Heart right ventricle (tissue), 16 donors: ENCODE data around the gene RETREG3. TPM values are rescaled to one million over a fixed set of nuclear protein-coding genes. Genes with fewer than 3 reads are reported as not detected.

Experiments used
- ATAC-seq, 8 donors: fragments of 200-7000 bp; cut with Tn5 transposase; one replicate each; pipeline ENCODE4 v1.9.1; 2020; ENCODE audit warnings: mild to moderate bottlenecking in 8 of 8, moderate library complexity in 8 of 8, moderate number of reproducible peaks in 1 of 8
- DNase-seq, 2 donors: peaks; one replicate each; pipeline ENCODE4 v3.0.0-alpha.2; 2020
- H3K27ac ChIP-seq, 10 donors: fragments of 200-600 bp; sonication (generic) in 2 of 10; one replicate each; pipeline versions ENCODE4 v1.5.0 to v1.8.0; 2020 to 2022; ENCODE audit warnings: mild to moderate bottlenecking in 3 of 10
- H3K27me3 ChIP-seq, 7 donors: fragments of 200-600 bp; one replicate each; pipeline ENCODE4 v1.8.0; 2021 to 2022; ENCODE audit warnings: mild to moderate bottlenecking in 2 of 7
- H3K36me3 ChIP-seq, 9 donors: fragments of 200-600 bp; sonication (generic) in 1 of 9; one replicate each; pipeline versions ENCODE4 v1.5.0 to v1.8.0; 2020 to 2022; ENCODE audit warnings: mild to moderate bottlenecking in 2 of 9
- H3K4me1 ChIP-seq, 9 donors: fragments of 200-600 bp; sonication (generic) in 1 of 9; one replicate each; pipeline versions ENCODE4 v1.5.0 to v1.8.0; 2020 to 2022; ENCODE audit warnings: mild to moderate bottlenecking in 4 of 9
- H3K4me3 ChIP-seq, 10 donors: fragments of 200-600 bp; sonication (generic) in 2 of 10; one replicate each; pipeline versions ENCODE4 v1.5.0 to v1.8.0; 2020 to 2022; ENCODE audit warnings: mild to moderate bottlenecking in 7 of 10, moderate library complexity in 2 of 10
- H3K9me3 ChIP-seq, 11 donors: fragments of 200-600 bp in 10 of 11; sonication (generic) in 2 of 11; one replicate each; pipeline versions ENCODE4 v1.5.0 to v1.8.0; 2013 to 2022; ENCODE audit warnings: mild to moderate bottlenecking in 2 of 11, control low read depth in 1 of 11, moderate library complexity in 1 of 11
- WGBS, 2 donors: extraction: QIAGEN DNeasy Blood & Tissue Kit; methylation state at CpG; one replicate each; pipeline ENCODE4 v1.1.7; 2013; ENCODE audit warnings: inconsistent platforms in 1 of 2; 5-methylcytosine and 5-hydroxymethylcytosine counted together
- intact Hi-C, 10 donors: fragments of 100-400 bp; cut with DNase I; formaldehyde crosslinking; loops; one replicate each; pipeline versions ENCODE4 v1.11.1 to v1.14.2; 2022
- polyA plus RNA-seq, 2 donors: library from polyadenylated mRNA; stranded (reverse); fragments of 200-250 nt; gene quantifications; one replicate each; pipeline ENCODE4 v1.2.3, GENCODE V29; 2013
- total RNA-seq, 10 donors: library from RNA; stranded (reverse); fragmentation: NEBNext Ultra II Directional in 3 of 10; extraction: Animal tissue kit (Norgen Biotek cat#: 25700) in 3 of 10; gene quantifications; one replicate each; pipeline versions ENCODE4 v1.2.1 to v1.2.4, GENCODE V29; 2021 to 2023
- TF ChIP-seq, protein P1 (sequence below), 9 donors: fragments of 200-600 bp; sonication (generic) in 2 of 9; IDR thresholded peaks; one replicate each; pipeline versions ENCODE4 v1.5.0 to v1.8.0; 2021 to 2022; ENCODE audit warnings: antibody characterized with exemption in 9 of 9, mild to moderate bottlenecking in 5 of 9, moderate library complexity in 1 of 9
- donor health status: Arrhythmogenic right ventricular cardiomyopathy.
- donor health status: ischemic (EF 13 %, LVEDD 7.1; RV severe dilation, severe dysfunction).
- donor health status: healthy with polysubstance abuse.
- donor health status: DM: no; HTN: yes; CAD: no.
- donor health status: DM: no; HTN: no; CAD: no.
- donor health status: ischemic (EF 25% LVEDD 6.9; RV normal size, moderate dysfunction).
- donor health status: ischemic (EF 25% LVEDD 5.7; RV mildly dilated, moderate dysfunction).
- donor health status: healthy.
- donor health status: DM: yes; HTN: yes; CAD: no.
- donor health status: Ischemic cardiomyopathy.
- donor health status: ischemic (EF 35%, LVEDD 5.7; RV mildly dilated, moderate dysfunction).
- donor health status: nonischemic (EF 11% LVEDD 7.7; RV severe dilation, severe dysfunction).
- donor health status: DM: yes; HTN: yes; CAD: no.
- donor health status: PGD.
- donor health status: ischemic (EF 29% LVEDD 5.4; RV normal size, mild dysfunction).
- donor health status: nonischemic (EF 23%, LVEDD 6.1; RV moderate dilation, normal function).

Gene RETREG3
- total and polyA plus RNA-seq, 12 donors, result 9.8 to 29.9 (median 22.8) TPM

DNA sequence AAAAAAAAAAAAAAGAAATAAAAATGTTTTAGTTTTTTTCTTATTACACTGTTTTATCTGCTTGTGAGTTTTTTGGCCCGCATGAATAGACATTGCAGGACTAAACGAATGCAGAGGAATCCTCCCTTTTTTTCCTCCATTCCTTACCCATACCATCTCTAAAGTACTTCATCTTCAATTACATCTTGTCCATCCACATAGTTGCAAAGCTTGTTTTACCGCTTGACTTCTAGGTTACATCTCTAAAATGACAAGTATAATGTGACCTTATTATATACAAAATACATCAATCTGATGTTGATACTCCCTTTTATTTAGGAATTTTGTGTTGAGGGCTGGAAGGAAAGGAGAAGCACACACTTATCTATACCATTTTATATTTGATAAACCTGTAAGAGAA is 12.8 kb downstream of the RETREG3 start:
- Histone ChIP-seq H3K27me3 (no peaks in the 10 kb centered on the region), H3K4me3 (no peak overlapping the region), H3K9me3 (no peaks in the 10 kb centered on the region), H3K27ac (no peak overlapping the region), H3K4me1 (peaks cover 4 to 18% (median 13%) of the 10 kb centered on the region in 9 donors), H3K36me3 (peaks cover 0 to 55% (median 5%) of the 10 kb centered on the region in 9 donors)
- TF ChIP-seq, protein P1, sequence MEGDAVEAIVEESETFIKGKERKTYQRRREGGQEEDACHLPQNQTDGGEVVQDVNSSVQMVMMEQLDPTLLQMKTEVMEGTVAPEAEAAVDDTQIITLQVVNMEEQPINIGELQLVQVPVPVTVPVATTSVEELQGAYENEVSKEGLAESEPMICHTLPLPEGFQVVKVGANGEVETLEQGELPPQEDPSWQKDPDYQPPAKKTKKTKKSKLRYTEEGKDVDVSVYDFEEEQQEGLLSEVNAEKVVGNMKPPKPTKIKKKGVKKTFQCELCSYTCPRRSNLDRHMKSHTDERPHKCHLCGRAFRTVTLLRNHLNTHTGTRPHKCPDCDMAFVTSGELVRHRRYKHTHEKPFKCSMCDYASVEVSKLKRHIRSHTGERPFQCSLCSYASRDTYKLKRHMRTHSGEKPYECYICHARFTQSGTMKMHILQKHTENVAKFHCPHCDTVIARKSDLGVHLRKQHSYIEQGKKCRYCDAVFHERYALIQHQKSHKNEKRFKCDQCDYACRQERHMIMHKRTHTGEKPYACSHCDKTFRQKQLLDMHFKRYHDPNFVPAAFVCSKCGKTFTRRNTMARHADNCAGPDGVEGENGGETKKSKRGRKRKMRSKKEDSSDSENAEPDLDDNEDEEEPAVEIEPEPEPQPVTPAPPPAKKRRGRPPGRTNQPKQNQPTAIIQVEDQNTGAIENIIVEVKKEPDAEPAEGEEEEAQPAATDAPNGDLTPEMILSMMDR (IDR thresholded peaks at IDR 0.05), result no peak
- intact Hi-C loops, result no loop called here
- no peak for ATAC-seq
- WGBS, 2 donors, result 83 to 86% methylated on average over 3 of the region's 3 CpGs
- DNase-seq, result no peak

DNA sequence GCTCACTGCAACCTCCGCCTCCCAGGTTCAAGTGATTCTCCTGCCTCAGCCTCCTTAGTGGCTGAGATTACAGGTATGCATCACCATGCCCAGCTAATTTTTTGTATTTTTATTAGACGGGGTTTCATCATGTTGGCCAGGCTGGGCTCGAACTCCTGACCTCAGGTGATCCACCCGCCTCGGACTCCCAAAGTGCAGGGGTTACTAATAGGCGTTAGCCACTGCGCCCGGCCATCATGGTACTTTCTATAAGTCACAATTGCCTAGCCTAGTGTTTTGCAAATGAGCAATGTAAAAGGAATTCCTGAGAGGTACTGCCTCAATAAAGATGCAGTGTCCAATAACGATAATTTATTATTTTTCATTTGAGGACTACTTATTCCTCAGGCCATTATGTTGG is 17.8 kb downstream of the RETREG3 start:
- no peaks in the 10 kb centered on the region for H3K9me3 ChIP-seq
- TF ChIP-seq, protein P1 (IDR thresholded peaks at IDR 0.05), result no peak
- intact Hi-C loops, result no loop called here
- no peaks in the 10 kb centered on the region for H3K27me3 ChIP-seq
- H3K4me3 ChIP-seq, result no peak overlapping the region
- no peak overlapping the region for H3K27ac ChIP-seq
- no peak for DNase-seq
- no peak for ATAC-seq
- WGBS, 2 donors, result 91 to 95% methylated on average over 9 of the region's 9 CpGs
- H3K4me1 ChIP-seq, result peaks cover 0 to 16% (median 6%) of the 10 kb centered on the region in 9 donors
- peaks cover 0 to 92% (median 34%) of the 10 kb centered on the region in 9 donors for H3K36me3 ChIP-seq

DNA sequence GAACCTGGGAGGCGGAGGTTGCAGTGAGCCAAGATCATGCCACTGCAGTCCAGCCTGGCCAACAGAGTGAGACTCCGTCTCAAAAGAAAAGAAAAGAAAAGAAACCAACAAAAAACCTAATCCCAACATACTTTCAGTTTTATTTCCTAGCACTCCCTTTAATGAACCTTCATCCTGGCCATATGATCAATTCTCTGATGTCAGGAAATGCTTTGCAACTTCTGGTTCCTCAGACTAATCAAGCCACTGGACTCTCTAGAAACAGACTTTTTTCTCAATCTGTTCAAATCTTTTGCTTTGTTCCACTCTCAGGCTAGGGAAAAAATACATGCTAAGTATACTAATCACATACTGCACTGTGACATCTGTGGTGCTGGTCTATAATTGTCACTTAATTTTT is 18.3 kb downstream of the RETREG3 start:
- intact Hi-C loops, result no loop called here
- Histone ChIP-seq H3K9me3 (no peaks in the 10 kb centered on the region), H3K27me3 (no peaks in the 10 kb centered on the region), H3K36me3 (peaks cover 0 to 92% (median 38%) of the 10 kb centered on the region in 9 donors), H3K4me3 (no peak overlapping the region), H3K4me1 (peaks cover 0 to 20% (median 10%) of the 10 kb centered on the region in 9 donors), H3K27ac (no peak overlapping the region)
- DNase-seq (no peak), ATAC-seq (no peak)
- TF ChIP-seq, protein P1 (IDR thresholded peaks at IDR 0.05), result no peak
- whole genome bisulfite sequencing, 2 donors, result 86 to 92% methylated on average over 2 of the region's 2 CpGs

DNA sequence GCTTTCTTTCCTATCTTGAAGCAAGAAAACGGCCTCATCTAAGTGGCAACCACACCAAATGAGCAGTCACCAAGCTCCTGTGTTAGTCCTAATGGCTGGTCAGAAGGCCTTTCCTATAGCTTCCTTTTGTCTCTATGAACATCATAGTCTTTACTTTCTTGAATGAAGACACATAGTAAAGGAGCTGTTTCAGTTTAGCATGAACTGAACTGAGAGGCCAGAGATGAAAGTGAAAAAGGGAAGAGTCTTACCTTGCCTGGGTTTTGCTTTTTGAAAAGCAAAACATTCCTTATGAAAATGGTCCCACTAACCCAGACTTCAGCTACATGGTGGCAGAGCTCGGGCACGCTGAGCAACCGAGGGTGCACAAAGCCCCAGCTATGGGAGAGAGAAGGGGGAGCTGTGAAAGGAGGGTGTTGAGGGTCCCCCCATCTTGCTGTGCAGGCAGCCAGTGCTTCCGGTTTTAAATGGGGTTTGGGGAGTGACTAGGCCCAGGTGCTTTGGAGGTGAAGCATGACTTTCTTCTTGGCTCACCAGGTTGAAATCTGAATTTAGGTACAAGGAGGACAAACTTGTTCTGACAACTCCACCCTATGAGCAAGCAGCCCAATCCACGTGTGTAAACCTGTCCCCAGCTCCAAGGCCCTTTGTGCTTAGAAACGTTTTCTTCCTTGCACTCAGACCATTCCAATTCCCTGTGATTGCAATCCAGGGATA is 22.5 kb downstream of the RETREG3 start:
- TF ChIP-seq, protein P1 (IDR thresholded peaks at IDR 0.05), result no peak
- peaks cover 0 to 100% (median 77%) of the 10 kb centered on the region in 9 donors for H3K36me3 ChIP-seq
- ATAC-seq, result no peak
- H3K9me3 ChIP-seq, result no peaks in the 10 kb centered on the region
- WGBS, 2 donors, result 78 to 79% methylated on average over 7 of the region's 7 CpGs
- H3K4me1 ChIP-seq, result peaks cover 0 to 34% (median 17%) of the 10 kb centered on the region in 9 donors
- peak overlapping the region in 4 of 10 donors; percentile 11 to 44 (median 29) for H3K27ac ChIP-seq
- intact Hi-C loops, result loop anchor here in 1 of 10 donors (10.0 kb wide), 1 partner anchor 98 kb away; the partner anchor contains the start of genes CCR10 and CNTNAP1
- H3K4me3 ChIP-seq, result no peak overlapping the region
- DNase-seq, result no peak
- H3K27me3 ChIP-seq, result no peaks in the 10 kb centered on the region
